Prostate gland (tissue), 2 donors: ENCODE data around the gene MAP2K3.

ENCODE experiments used
- POLR2A ChIP-seq: fragments of 450-650 bp; IDR thresholded peaks from one replicate; pipeline ENCODE4 v1.6.1; 2016; ENCODE audit warnings: antibody characterized with exemption, mild to moderate bottlenecking
- TF ChIP-seq, protein P1 (sequence below), 4 experiments: fragments of 200-600 bp in 2 of 4; fragments of 450-650 bp in 2 of 4; sonication (generic) in 2 of 4; IDR thresholded peaks; 1 replicate in 3 of 4; 2 replicates in 1 of 4; pipeline ENCODE4 v1.5.1; 2016 to 2019; ENCODE audit warnings: antibody characterized with exemption in 4 of 4, mild to moderate bottlenecking in 2 of 4, moderate library complexity in 2 of 4

DNA sequence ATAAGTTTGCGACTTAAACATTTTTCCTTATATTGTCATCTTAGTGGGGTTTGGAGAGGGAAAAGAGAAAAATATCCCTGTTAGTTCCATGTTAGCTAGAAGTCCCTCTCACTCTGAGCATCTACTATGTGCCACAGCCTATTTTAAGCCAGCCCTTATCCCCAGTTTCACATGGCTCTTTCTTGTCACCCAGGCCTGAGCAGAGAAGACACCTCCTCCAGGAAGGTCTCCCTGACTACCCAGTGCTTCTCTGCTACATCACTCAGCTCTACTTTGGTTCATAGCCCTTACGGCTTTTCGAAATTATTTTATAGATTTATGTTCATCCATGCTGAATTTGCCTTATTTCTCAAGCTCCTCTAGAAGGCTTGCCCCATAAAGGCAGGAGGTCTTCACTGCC, 7.2 kb upstream of the MAP2K3 start:
- TF ChIP-seq, protein P1, sequence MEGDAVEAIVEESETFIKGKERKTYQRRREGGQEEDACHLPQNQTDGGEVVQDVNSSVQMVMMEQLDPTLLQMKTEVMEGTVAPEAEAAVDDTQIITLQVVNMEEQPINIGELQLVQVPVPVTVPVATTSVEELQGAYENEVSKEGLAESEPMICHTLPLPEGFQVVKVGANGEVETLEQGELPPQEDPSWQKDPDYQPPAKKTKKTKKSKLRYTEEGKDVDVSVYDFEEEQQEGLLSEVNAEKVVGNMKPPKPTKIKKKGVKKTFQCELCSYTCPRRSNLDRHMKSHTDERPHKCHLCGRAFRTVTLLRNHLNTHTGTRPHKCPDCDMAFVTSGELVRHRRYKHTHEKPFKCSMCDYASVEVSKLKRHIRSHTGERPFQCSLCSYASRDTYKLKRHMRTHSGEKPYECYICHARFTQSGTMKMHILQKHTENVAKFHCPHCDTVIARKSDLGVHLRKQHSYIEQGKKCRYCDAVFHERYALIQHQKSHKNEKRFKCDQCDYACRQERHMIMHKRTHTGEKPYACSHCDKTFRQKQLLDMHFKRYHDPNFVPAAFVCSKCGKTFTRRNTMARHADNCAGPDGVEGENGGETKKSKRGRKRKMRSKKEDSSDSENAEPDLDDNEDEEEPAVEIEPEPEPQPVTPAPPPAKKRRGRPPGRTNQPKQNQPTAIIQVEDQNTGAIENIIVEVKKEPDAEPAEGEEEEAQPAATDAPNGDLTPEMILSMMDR (IDR thresholded peaks at IDR 0.05): no peak
- no peak for TF ChIP-seq POLR2A
